Spinal cord (tissue), 10 donors: ENCODE results near the gene PALLD. TPM values are rescaled to one million over a fixed set of nuclear protein-coding genes. Genes with fewer than 3 reads are reported as not detected.
A peak's percentile ranks its signal among the peaks of the same experiment; 100 is the strongest.

Experiments used
- DNase-seq, 6 donors: peaks; one replicate each; pipeline versions ENCODE4 v3.0.0 to v3.0.0-alpha.2; 2013 to 2015; ENCODE audit warnings: low spot score in 6 of 6, low read depth in 4 of 6
- H3K27ac ChIP-seq: one replicate; pipeline ENCODE4 v1.5.1; 2013; ENCODE audit warnings: low read depth, low read length, control low read depth
- H3K27me3 ChIP-seq: one replicate; pipeline ENCODE4 v1.6.1; 2013; ENCODE audit warnings: low read length; ENCODE audit not compliant: control insufficient read depth, insufficient read depth
- H3K36me3 ChIP-seq: one replicate; pipeline ENCODE4 v1.6.1; 2013; ENCODE audit warnings: low read length; ENCODE audit not compliant: control insufficient read depth, insufficient read depth
- H3K4me1 ChIP-seq: one replicate; pipeline ENCODE4 v1.6.1; 2013; ENCODE audit warnings: low read length; ENCODE audit not compliant: control insufficient read depth, insufficient read depth
- H3K4me3 ChIP-seq: one replicate; pipeline ENCODE4 v1.5.1; 2013; ENCODE audit warnings: low read depth, low read length, control low read depth
- H3K9me3 ChIP-seq: one replicate; pipeline ENCODE4 v1.6.1; 2013; ENCODE audit warnings: low read length; ENCODE audit not compliant: control insufficient read depth, insufficient read depth
- WGBS: methylation state at CpG from one replicate; pipeline ENCODE4 v1.1.5; 2013; ENCODE audit warnings: missing lambda C conversion rate; ENCODE audit not compliant: insufficient coverage; 5-methylcytosine and 5-hydroxymethylcytosine counted together
- polyA plus RNA-seq, 2 donors: library from polyadenylated mRNA; unstranded; fragments of 120-200 nt; gene quantifications; one replicate each; pipeline ENCODE4 v1.2.1, GENCODE V29; 2013; ENCODE audit not compliant: insufficient read length in 2 of 2
- total RNA-seq, 2 donors: library from RNA; depleted of rRNA in 1 of 2; stranded (reverse); fragments of 120-200 nt in 1 of 2; fragments of >200 nt in 1 of 2; gene quantifications; one replicate each; pipeline versions ENCODE4 v1.2.3 to v1.2.4, GENCODE V29; 2013 to 2014
- donor health status: healthy.

The PALLD gene
- total and polyA plus RNA-seq, 4 donors = 45.9 to 71.1 (median 62.4) TPM

- Histone ChIP-seq H3K36me3 (no peaks in the 10 kb centered on the region), H3K27ac (peak overlapping the region; percentile 42), H3K4me1 (peaks cover 3% of the 10 kb centered on the region), H3K9me3 (no peaks in the 10 kb centered on the region), H3K4me3 (no peak overlapping the region), H3K27me3 (no peaks in the 10 kb centered on the region)
- 50% methylated on average over 1 of the region's 11 CpGs for WGBS
- no peak for DNase-seq
Observed at GRCh38 chr4:168734703-168735678, 238.1 kb downstream of the PALLD start.

- WGBS = no CpG with 5 or more reads among the region's 3 CpGs
- no peak for DNase-seq
Observed at GRCh38 chr4:168735735-168736134, 238.9 kb downstream of the PALLD start.

GRCh38 chr4:168736860-168737805 is 240.3 kb downstream of the PALLD start:
- Histone ChIP-seq H3K4me3 (no peak overlapping the region), H3K9me3 (no peaks in the 10 kb centered on the region), H3K27ac (no peak overlapping the region), H3K27me3 (no peaks in the 10 kb centered on the region), H3K4me1 (peaks cover 3% of the 10 kb centered on the region), H3K36me3 (no peaks in the 10 kb centered on the region)
- DNase-seq = peak in 2 of 6 donors; percentile 30 to 89
- 25% methylated on average over 1 of the region's 7 CpGs for WGBS

More at GRCh38 chr4:168735735-168736134, 238.9 kb downstream of the PALLD start:
- Histone ChIP-seq H3K27me3 (no peaks in the 10 kb centered on the region), H3K27ac (peak overlapping the region; percentile 42), H3K4me3 (no peak overlapping the region), H3K4me1 (peaks cover 3% of the 10 kb centered on the region), H3K9me3 (no peaks in the 10 kb centered on the region), H3K36me3 (no peaks in the 10 kb centered on the region)

- H3K9me3 ChIP-seq = no peaks in the 10 kb centered on the region
- H3K4me3 ChIP-seq = no peak overlapping the region
- no peaks in the 10 kb centered on the region for H3K36me3 ChIP-seq
- no peaks in the 10 kb centered on the region for H3K27me3 ChIP-seq
- peaks cover 3% of the 10 kb centered on the region for H3K4me1 ChIP-seq
- 84% methylated on average over 2 of the region's 4 CpGs for WGBS
- no peak for DNase-seq
- no peak overlapping the region for H3K27ac ChIP-seq
Observed at GRCh38 chr4:168737806-168738172, 240.9 kb downstream of the PALLD start.

- no CpG with 5 or more reads among the region's 2 CpGs for WGBS
- DNase-seq = no peak
Observed at GRCh38 chr4:168739886-168740285, 243.0 kb downstream of the PALLD start.

GRCh38 chr4:168740691-168741090 is 243.8 kb downstream of the PALLD start:
- Histone ChIP-seq H3K36me3 (no peaks in the 10 kb centered on the region), H3K27me3 (no peaks in the 10 kb centered on the region), H3K9me3 (no peaks in the 10 kb centered on the region), H3K4me3 (no peak overlapping the region), H3K27ac (no peak overlapping the region), H3K4me1 (no peaks in the 10 kb centered on the region)
- peak in 1 of 6 donors; percentile 51 for DNase-seq
- 50% methylated on average over 1 of the region's 3 CpGs for WGBS

More at GRCh38 chr4:168739886-168740285, 243.0 kb downstream of the PALLD start:
- Histone ChIP-seq H3K4me3 (no peak overlapping the region), H3K9me3 (no peaks in the 10 kb centered on the region), H3K27ac (no peak overlapping the region), H3K36me3 (no peaks in the 10 kb centered on the region), H3K27me3 (no peaks in the 10 kb centered on the region), H3K4me1 (peaks cover 3% of the 10 kb centered on the region)

GRCh38 chr4:168741281-168742173 is 244.7 kb downstream of the PALLD start:
- Histone ChIP-seq H3K36me3 (no peaks in the 10 kb centered on the region), H3K9me3 (no peaks in the 10 kb centered on the region), H3K4me1 (no peaks in the 10 kb centered on the region), H3K4me3 (no peak overlapping the region), H3K27me3 (no peaks in the 10 kb centered on the region), H3K27ac (no peak overlapping the region)
- 91% methylated on average over 6 of the region's 11 CpGs for WGBS
- no peak for DNase-seq

- no peak for DNase-seq
- Histone ChIP-seq H3K27me3 (no peaks in the 10 kb centered on the region), H3K4me1 (no peaks in the 10 kb centered on the region), H3K9me3 (no peaks in the 10 kb centered on the region), H3K36me3 (no peaks in the 10 kb centered on the region), H3K4me3 (no peak overlapping the region), H3K27ac (no peak overlapping the region)
- no CpG with 5 or more reads among the region's 3 CpGs for WGBS
Observed at GRCh38 chr4:168743131-168743530, 246.3 kb downstream of the PALLD start.

- no peaks in the 10 kb centered on the region for H3K9me3 ChIP-seq
- DNase-seq = peak in 1 of 6 donors; percentile 16
- no peak overlapping the region for H3K4me3 ChIP-seq
- H3K4me1 ChIP-seq = no peaks in the 10 kb centered on the region
- 73% methylated on average over 2 of the region's 3 CpGs for WGBS
- H3K27ac ChIP-seq = peak overlapping the region; percentile 55
- H3K36me3 ChIP-seq = no peaks in the 10 kb centered on the region
- H3K27me3 ChIP-seq = no peaks in the 10 kb centered on the region
Observed at GRCh38 chr4:168743601-168744000, 246.7 kb downstream of the PALLD start.
